KBM-7 (cell line): ENCODE measurements around the gene PHLDA2.

Experiments used
- DNase-seq: peaks from one replicate; pipeline ENCODE4 v3.0.0-alpha.2; 2015
- in situ Hi-C: fragments of 300-500 bp; cut with MboI; formaldehyde crosslinking; loops from 2 replicates; pipeline ENCODE4 v1.14.3; 2020; ENCODE audit warnings: low sequenced_read_pairs, low pct_unique_long_range_greater_than_20kb, mixed read lengths

Gene PHLDA2

GRCh38 chr11:2888266-2888968 lies 40.8 kb downstream of the PHLDA2 start:
- in situ Hi-C loops = no loop called here
- DNase-seq = peak; percentile 86

- DNase-seq = no peak
- in situ Hi-C loops = no loop called here
Measured at GRCh38 chr11:2887515-2888195, 41.6 kb downstream of the PHLDA2 start.

GRCh38 chr11:2886936-2887335 lies 42.3 kb downstream of the PHLDA2 start:
- in situ Hi-C loops = no loop called here

GRCh38 chr11:2886191-2886894 lies 42.9 kb downstream of the PHLDA2 start:
- in situ Hi-C loops = no loop called here
- no peak for DNase-seq

More at GRCh38 chr11:2886936-2887335, 42.3 kb downstream of the PHLDA2 start:
- DNase-seq = no peak

- DNase-seq = peak; percentile 90
- in situ Hi-C loops = no loop called here
Measured at GRCh38 chr11:2885678-2886081, 43.5 kb downstream of the PHLDA2 start, which contains the start of gene CDKN1C. Gene CDKN1C, minus strand, starts transcription at chr11:2885775. Its CDS starts 319 bp downstream, at chr11:2885456.

GRCh38 chr11:2885017-2885677 lies 44.1 kb downstream of the PHLDA2 start:
- DNase-seq = peak; percentile 70
- in situ Hi-C loops = no loop called here

- DNase-seq = no peak
- in situ Hi-C loops = no loop called here
Measured at GRCh38 chr11:2883979-2884815, 45.0 kb downstream of the PHLDA2 start.

- no peak for DNase-seq
- in situ Hi-C loops = no loop called here
Measured at GRCh38 chr11:2883640-2883978, 45.6 kb downstream of the PHLDA2 start.

GRCh38 chr11:2882396-2883110 lies 46.7 kb downstream of the PHLDA2 start:
- in situ Hi-C loops = no loop called here
- DNase-seq = no peak

GRCh38 chr11:2881981-2882375 lies 47.2 kb downstream of the PHLDA2 start:
- no peak for DNase-seq
- in situ Hi-C loops = no loop called here

- no peak for DNase-seq
- in situ Hi-C loops = no loop called here
Measured at GRCh38 chr11:2881076-2881980, 47.9 kb downstream of the PHLDA2 start.

GRCh38 chr11:2880646-2881045 lies 48.6 kb downstream of the PHLDA2 start:
- in situ Hi-C loops = no loop called here
- DNase-seq = no peak

- DNase-seq = no peak
- in situ Hi-C loops = no loop called here
Measured at GRCh38 chr11:2878782-2879181, 50.4 kb downstream of the PHLDA2 start.
